NCI-H146 treated with DMSO at 0.1 percent for 48 hours (cell line): Measurements from ENCODE around the gene TRIM17.

Experiments used
- DNase-seq: peaks from one replicate; lab custom pipeline; 2025; ENCODE audit not compliant: unreplicated experiment; lab: John Stamatoyannopoulos, UW

Gene TRIM17

GRCh38 chr1:228402641-228403025, 14.0 kb downstream of the TRIM17 start:
- DNase-seq: no peak

DNA sequence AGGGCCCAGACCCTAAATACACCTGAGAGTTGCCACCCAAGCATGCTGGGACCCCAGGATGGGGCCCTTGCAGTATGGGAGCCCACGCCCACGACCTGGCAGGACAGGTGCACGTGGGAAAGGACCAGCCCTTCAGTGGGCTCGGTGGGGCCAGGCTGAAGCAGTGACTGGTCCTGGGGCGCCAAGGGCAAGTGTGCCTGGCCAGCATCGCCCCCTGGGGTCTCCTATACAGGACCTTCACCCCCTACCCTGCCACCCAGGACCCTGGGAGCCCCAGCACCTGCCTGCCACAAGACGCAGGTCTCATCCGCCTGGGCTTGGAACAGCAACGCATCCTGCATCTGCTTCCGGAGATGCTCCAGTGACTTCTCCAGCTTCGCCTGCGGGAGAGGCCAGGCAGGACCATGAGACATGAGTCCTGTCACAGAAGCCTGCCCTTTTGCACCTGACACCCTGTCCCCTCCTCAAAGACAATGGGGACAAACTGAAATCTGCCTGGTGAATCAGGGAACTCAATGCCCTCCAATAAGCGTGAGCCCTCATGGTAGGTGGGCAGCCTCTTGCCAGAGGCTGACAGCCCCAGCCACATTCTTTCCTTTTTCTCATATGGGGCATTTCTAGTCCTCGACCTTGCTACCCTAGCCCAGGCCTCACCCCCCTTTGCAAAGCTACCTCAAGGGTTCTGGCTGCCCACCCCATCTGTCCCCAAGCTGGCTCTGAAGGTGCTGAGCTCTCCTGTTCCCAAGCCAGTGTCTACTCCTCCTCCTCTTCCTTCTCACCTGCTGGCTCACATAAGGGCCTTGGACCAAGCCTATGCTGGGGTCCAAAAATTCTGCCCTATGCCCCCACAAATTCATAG, 14.7 kb downstream of the TRIM17 start:
- DNase-seq: no peak

DNA sequence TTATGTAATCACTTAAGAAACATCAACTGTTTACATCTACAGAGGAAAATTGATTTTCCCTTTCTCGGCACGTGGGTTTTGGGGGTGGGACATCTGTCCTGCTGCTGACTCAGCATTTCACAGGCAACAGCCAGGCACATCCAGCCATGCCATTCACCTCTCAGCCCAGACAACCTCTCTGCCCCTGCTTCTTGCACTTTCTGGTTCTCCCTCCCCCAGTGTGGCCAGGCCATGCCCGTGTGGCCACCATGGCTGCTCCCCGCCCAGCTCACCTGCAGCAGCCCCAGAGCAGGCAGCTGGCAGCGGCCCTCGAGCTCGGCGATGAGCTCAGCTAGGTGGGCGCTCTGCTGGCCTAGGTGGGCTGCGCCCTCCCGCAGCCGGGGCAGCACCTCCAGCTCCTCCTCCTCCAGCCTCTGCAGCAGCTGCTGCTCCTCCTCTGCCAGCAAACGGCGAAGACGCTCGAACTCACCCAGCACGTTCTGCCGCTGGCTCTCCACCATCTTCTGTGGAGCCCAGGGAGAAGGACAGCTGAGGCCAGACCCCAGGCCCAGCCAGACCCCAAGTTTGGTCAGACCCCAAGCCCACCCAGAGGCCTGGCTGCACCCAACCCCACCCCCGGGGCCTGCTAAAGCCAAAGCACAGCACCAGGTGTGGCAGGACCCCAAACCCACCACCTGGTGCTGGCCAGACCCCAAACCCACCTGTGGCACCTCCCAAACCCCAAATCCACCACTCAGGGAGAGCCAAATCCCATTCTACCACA, 15.8 kb downstream of the TRIM17 start:
- no peak for DNase-seq

- DNase-seq: no peak
Measured at GRCh38 chr1:228400237-228400651, 16.4 kb downstream of the TRIM17 start.

- no peak for DNase-seq
Measured at GRCh38 chr1:228399531-228400236, 17.0 kb downstream of the TRIM17 start.

- DNase-seq: no peak
Measured at GRCh38 chr1:228398741-228399461, 17.8 kb downstream of the TRIM17 start.

DNA sequence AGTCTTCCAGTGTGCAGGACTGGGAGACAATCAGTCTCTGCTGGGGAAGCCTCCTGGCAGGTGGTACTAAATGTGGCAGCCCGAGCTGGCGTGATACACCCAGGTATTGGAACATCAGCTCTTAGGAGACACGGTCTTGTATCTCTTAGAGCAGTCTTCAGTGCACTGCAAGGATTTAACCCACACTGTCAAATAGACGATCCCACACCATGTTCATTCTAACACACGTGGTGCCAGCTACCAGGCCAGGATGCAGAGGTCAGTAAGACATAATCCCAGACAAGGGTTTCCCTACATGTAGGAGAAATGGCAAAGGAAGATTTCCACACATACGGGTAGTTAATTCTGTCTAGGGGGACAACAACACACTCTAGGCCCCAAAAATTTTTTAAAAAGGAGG, 18.7 kb downstream of the TRIM17 start:
- DNase-seq: no peak

DNA sequence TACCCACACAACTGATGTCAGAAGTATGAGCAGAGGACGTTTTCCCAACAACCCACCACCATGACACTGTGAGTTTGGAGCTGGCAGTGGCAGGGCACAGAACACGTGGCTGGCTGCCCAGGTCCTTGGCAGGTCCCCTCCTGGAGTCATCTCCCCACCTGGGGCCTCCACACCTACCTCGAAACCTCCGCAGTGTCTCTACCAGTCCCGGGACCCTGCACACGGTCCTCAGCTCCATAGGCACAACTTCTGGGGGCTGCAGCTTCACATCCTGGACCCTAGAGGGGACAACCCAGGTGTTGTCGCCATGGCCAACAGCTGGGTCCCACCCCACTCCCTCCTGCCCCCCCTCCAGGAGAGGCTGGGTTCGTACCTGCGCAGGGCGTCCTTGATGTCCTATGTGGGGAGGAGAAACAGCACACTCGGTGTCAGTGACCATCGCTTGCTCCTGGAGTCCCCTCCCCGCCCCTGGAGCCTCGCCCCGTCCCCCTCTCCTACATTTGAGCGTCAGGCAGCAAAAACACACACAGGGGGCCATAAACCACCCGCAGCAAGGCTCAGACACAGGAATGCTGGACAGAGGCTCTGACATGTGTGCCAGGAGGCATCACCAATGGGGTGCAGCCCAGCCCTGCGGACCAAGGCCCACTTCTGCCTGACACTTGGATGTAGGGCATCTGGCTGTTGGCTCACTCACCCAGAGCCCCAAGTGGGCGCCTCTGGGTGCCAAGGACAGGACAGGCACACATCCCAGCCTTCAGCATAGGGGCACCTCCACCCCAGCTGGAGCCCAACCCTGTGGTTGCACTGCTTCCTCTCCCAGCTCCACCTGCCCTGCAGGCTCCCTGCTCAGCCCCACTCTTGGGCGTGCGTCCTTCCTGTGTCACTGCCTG, 19.6 kb downstream of the TRIM17 start:
- DNase-seq: no peak

- no peak for DNase-seq
Measured at GRCh38 chr1:228394571-228395394, 21.9 kb downstream of the TRIM17 start.

- DNase-seq: no peak
Measured at GRCh38 chr1:228393811-228394570, 22.7 kb downstream of the TRIM17 start.

- DNase-seq: no peak
Measured at GRCh38 chr1:228393268-228393701, 23.4 kb downstream of the TRIM17 start.

DNA sequence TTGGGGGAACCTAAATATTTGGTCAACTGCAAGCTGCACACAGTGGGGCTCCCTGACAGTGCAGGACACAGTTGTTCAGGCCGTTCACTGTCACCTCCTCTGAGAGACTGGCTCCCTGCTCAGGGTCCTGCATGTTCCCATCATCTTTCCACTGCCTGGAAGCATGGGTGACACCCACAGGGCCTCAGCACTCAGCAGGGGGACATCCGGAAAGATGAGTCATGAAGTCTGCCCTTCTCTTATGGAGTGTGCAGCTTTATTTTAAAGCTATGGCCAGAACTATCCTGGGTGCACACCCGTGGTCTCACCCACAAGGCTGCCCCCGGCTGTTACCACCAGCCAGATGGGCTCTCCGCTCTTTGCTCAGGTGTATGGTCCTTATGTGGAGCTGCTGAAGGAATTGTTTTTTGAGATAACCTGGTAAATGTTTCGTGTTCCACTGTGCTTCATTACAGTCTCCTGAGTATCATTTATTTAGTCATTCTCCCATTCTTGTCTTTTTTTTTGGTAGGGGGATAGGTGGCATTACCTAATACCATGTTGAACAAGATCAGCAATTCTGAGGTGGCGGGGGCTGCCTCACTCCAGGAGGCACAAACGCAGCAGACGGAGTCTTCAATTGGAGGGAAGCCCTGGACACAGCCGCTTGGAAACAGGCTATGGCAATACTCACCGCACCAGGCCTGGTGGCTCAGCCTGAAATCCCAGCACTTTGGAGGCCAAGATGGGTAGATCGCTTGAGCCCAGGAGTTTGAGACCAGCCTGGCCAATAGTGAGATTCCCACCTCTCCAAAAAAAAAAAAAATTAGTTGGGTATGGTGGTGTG, 24.3 kb downstream of the TRIM17 start:
- DNase-seq: no peak

DNA sequence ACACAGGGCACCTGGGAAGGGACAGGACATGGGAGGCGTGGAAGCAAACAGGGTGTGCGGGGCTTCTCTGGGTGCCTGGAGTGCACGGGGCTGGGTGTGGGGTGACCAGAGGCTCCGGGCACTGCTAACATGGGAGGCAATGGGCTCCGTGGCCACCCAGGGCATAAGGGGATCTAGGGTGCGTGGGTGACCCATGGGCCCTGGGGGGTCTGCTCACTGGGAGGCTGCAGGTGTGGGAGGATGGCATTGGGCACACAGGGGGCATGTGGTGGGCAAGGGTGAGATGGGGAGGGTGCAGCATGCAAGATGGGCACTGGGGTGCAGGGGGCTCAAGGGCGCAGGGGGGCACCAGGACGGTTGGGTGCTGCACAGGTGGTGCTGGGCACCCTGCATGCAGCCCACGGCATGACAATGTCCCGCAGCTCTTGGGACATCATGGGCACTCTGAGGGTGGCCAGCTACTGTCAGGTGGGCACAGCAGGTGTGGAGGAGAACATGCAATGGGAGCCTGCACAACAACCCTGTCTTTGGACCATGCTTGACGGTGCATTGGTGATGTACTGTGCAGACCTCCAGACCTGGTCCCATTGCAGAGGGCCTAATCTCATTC, 25.1 kb downstream of the TRIM17 start:
- no peak for DNase-seq

- no peak for DNase-seq
Measured at GRCh38 chr1:228390649-228391048, 26.0 kb downstream of the TRIM17 start.

GRCh38 chr1:228387321-228387720, 29.3 kb downstream of the TRIM17 start:
- DNase-seq: no peak

DNA sequence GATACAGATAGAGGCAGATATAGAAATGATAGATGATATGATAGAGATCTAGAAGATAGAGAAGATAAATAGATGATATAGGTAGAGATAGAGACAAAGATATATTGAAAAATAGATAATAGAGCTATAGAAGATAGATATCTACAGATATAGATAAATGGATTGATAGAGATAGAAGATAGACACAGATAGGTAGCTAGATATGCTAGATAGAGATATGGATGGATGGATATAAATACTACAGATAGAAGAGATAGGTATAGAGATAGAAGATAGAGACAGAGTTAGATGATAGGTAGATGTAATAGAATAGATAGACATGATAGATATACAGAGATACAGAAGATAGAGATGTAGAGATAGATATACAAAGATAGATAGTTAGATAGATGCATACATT, 31.4 kb downstream of the TRIM17 start:
- no peak for DNase-seq

DNA sequence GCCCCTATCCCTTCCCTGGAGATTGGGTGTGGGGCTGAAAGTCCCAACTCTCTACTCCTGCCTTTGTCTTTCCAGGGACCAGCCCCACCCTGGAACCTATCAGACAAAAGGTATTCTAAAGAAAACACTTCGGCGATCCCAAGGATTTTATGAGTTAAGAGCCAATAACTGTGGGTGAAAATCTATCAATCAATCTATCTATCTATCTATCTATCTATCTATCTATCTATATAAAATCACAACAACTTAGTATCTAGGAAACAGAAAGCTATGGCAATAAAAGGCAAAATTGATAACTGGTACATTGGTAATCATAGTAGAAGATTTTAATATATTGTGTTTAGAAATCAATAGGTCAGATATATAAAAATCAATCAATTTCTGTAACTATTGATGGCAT, 32.9 kb downstream of the TRIM17 start:
- DNase-seq: no peak
